Heart right ventricle (tissue), 16 donors: Measurements from ENCODE around the gene HEPHL1. TPM values are rescaled to one million over a fixed set of nuclear protein-coding genes. Genes with fewer than 3 reads are reported as not detected.
"Not testable (repeated sequence)": the region's sequence is repeated elsewhere in the genome, so short reads cannot be mapped to it uniquely, and the experiment has no call there.

Experiments used
- ATAC-seq, 8 donors: fragments of 200-7000 bp; cut with Tn5 transposase; one replicate each; pipeline ENCODE4 v1.9.1; 2020; ENCODE audit warnings: mild to moderate bottlenecking in 8 of 8, moderate library complexity in 8 of 8, moderate number of reproducible peaks in 1 of 8
- DNase-seq, 2 donors: peaks; one replicate each; pipeline ENCODE4 v3.0.0-alpha.2; 2020
- H3K27ac ChIP-seq, 10 donors: fragments of 200-600 bp; sonication (generic) in 2 of 10; one replicate each; pipeline versions ENCODE4 v1.5.0 to v1.8.0; 2020 to 2022; ENCODE audit warnings: mild to moderate bottlenecking in 3 of 10
- H3K27me3 ChIP-seq, 7 donors: fragments of 200-600 bp; one replicate each; pipeline ENCODE4 v1.8.0; 2021 to 2022; ENCODE audit warnings: mild to moderate bottlenecking in 2 of 7
- H3K36me3 ChIP-seq, 9 donors: fragments of 200-600 bp; sonication (generic) in 1 of 9; one replicate each; pipeline versions ENCODE4 v1.5.0 to v1.8.0; 2020 to 2022; ENCODE audit warnings: mild to moderate bottlenecking in 2 of 9
- H3K4me1 ChIP-seq, 9 donors: fragments of 200-600 bp; sonication (generic) in 1 of 9; one replicate each; pipeline versions ENCODE4 v1.5.0 to v1.8.0; 2020 to 2022; ENCODE audit warnings: mild to moderate bottlenecking in 4 of 9
- H3K4me3 ChIP-seq, 10 donors: fragments of 200-600 bp; sonication (generic) in 2 of 10; one replicate each; pipeline versions ENCODE4 v1.5.0 to v1.8.0; 2020 to 2022; ENCODE audit warnings: mild to moderate bottlenecking in 7 of 10, moderate library complexity in 2 of 10
- H3K9me3 ChIP-seq, 11 donors: fragments of 200-600 bp in 10 of 11; sonication (generic) in 2 of 11; one replicate each; pipeline versions ENCODE4 v1.5.0 to v1.8.0; 2013 to 2022; ENCODE audit warnings: mild to moderate bottlenecking in 2 of 11, control low read depth in 1 of 11, moderate library complexity in 1 of 11
- WGBS, 2 donors: extraction: QIAGEN DNeasy Blood & Tissue Kit; methylation state at CpG; one replicate each; pipeline ENCODE4 v1.1.7; 2013; ENCODE audit warnings: inconsistent platforms in 1 of 2; 5-methylcytosine and 5-hydroxymethylcytosine counted together
- intact Hi-C, 10 donors: fragments of 100-400 bp; cut with DNase I; formaldehyde crosslinking; loops; one replicate each; pipeline versions ENCODE4 v1.11.1 to v1.14.2; 2022
- polyA plus RNA-seq, 2 donors: library from polyadenylated mRNA; stranded (reverse); fragments of 200-250 nt; gene quantifications; one replicate each; pipeline ENCODE4 v1.2.3, GENCODE V29; 2013
- total RNA-seq, 10 donors: library from RNA; stranded (reverse); fragmentation: NEBNext Ultra II Directional in 3 of 10; extraction: Animal tissue kit (Norgen Biotek cat#: 25700) in 3 of 10; gene quantifications; one replicate each; pipeline versions ENCODE4 v1.2.1 to v1.2.4, GENCODE V29; 2021 to 2023
- TF ChIP-seq, protein P1 (sequence below), 9 donors: fragments of 200-600 bp; sonication (generic) in 2 of 9; IDR thresholded peaks; one replicate each; pipeline versions ENCODE4 v1.5.0 to v1.8.0; 2021 to 2022; ENCODE audit warnings: antibody characterized with exemption in 9 of 9, mild to moderate bottlenecking in 5 of 9, moderate library complexity in 1 of 9
- donor health status: Arrhythmogenic right ventricular cardiomyopathy.
- donor health status: ischemic (EF 13 %, LVEDD 7.1; RV severe dilation, severe dysfunction).
- donor health status: healthy with polysubstance abuse.
- donor health status: DM: no; HTN: yes; CAD: no.
- donor health status: DM: no; HTN: no; CAD: no.
- donor health status: ischemic (EF 25% LVEDD 6.9; RV normal size, moderate dysfunction).
- donor health status: ischemic (EF 25% LVEDD 5.7; RV mildly dilated, moderate dysfunction).
- donor health status: healthy.
- donor health status: DM: yes; HTN: yes; CAD: no.
- donor health status: Ischemic cardiomyopathy.
- donor health status: ischemic (EF 35%, LVEDD 5.7; RV mildly dilated, moderate dysfunction).
- donor health status: nonischemic (EF 11% LVEDD 7.7; RV severe dilation, severe dysfunction).
- donor health status: DM: yes; HTN: yes; CAD: no.
- donor health status: PGD.
- donor health status: ischemic (EF 29% LVEDD 5.4; RV normal size, mild dysfunction).
- donor health status: nonischemic (EF 23%, LVEDD 6.1; RV moderate dilation, normal function).

The HEPHL1 gene
- total and polyA plus RNA-seq, 12 donors, result not detected

- ATAC-seq (no peak), DNase-seq (no peak)
- TF ChIP-seq, protein P1, sequence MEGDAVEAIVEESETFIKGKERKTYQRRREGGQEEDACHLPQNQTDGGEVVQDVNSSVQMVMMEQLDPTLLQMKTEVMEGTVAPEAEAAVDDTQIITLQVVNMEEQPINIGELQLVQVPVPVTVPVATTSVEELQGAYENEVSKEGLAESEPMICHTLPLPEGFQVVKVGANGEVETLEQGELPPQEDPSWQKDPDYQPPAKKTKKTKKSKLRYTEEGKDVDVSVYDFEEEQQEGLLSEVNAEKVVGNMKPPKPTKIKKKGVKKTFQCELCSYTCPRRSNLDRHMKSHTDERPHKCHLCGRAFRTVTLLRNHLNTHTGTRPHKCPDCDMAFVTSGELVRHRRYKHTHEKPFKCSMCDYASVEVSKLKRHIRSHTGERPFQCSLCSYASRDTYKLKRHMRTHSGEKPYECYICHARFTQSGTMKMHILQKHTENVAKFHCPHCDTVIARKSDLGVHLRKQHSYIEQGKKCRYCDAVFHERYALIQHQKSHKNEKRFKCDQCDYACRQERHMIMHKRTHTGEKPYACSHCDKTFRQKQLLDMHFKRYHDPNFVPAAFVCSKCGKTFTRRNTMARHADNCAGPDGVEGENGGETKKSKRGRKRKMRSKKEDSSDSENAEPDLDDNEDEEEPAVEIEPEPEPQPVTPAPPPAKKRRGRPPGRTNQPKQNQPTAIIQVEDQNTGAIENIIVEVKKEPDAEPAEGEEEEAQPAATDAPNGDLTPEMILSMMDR (IDR thresholded peaks at IDR 0.05), result no peak
- WGBS, 2 donors, result 85 to 86% methylated on average over 3 of the region's 3 CpGs
- H3K27me3 ChIP-seq, result no peaks in the 10 kb centered on the region
- H3K4me3 ChIP-seq, result no peak overlapping the region
- no peak overlapping the region for H3K27ac ChIP-seq
- intact Hi-C loops, result no loop called here
- H3K36me3 ChIP-seq, result peaks cover 0 to 31% (median 0%) of the 10 kb centered on the region in 9 donors
- H3K4me1 ChIP-seq, result peaks cover 15 to 56% (median 47%) of the 10 kb centered on the region in 9 donors
- peaks cover 0 to 4% (median 0%) of the 10 kb centered on the region in 11 donors for H3K9me3 ChIP-seq
Observed at GRCh38 chr11:94154095-94154856, 133.1 kb downstream of the HEPHL1 start.

DNA sequence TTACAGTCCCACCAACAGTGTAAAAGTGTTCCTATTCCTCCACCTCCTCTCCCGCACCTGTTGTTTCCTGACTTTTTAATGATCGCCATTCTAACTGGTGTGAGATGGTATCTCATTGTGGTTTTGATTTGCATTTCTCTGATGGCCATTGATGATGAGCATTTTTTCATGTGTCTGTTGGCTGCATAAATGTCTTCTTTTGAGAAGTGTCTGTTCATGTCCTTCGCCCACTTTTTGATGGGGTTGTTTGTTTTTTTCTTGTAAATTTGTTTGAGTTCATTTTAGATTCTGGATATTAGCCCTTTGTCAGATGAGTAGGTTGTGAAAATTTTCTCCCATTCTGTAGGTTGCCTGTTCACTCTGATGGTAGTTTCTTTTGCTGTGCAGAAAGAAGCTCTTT, 136.2 kb downstream of the HEPHL1 start:
- H3K27ac ChIP-seq, H3K4me3 ChIP-seq, H3K27me3 ChIP-seq, intact Hi-C loops, ATAC-seq, DNase-seq: not testable (repeated sequence)
- peaks cover 0 to 15% (median 0%) of the 10 kb centered on the region in 11 donors for H3K9me3 ChIP-seq
- H3K36me3 ChIP-seq, result peaks cover 0 to 31% (median 0%) of the 10 kb centered on the region in 9 donors
- H3K4me1 ChIP-seq, result peaks cover 4 to 27% (median 16%) of the 10 kb centered on the region in 9 donors
- 92 to 98% methylated on average over 2 of the region's 3 CpGs for WGBS, 2 donors

Other genes with a start within 250 kb of the HEPHL1 start
- gene MED17, start 237.1 kb upstream of the HEPHL1 start, total RNA-seq, result 10 to 100 TPM; 17.2 to 25.7 (median 22.1) TPM
- gene MED17, start 237.1 kb upstream of the HEPHL1 start, polyA plus RNA-seq, result 10 to 100 TPM; 11.0 to 12.5 TPM
- under 1 TPM in 6 of 10 donors, not detected in 4; 0.06 to 0.37 (median 0.21) TPM for gene VSTM5, start 170.7 kb upstream of the HEPHL1 start, total RNA-seq
- under 1 TPM in 1 of 2 donors, not detected in 1; 0.07 TPM for gene VSTM5, start 170.7 kb upstream of the HEPHL1 start, polyA plus RNA-seq
- gene PANX1, start 107.5 kb downstream of the HEPHL1 start, total RNA-seq, result 10 to 100 TPM; 16.1 to 42.4 (median 22.0) TPM
- gene PANX1, start 107.5 kb downstream of the HEPHL1 start, polyA plus RNA-seq, result 1 to 10 TPM; 4.4 to 5.9 TPM